LNCAP (cell line): ENCODE data around the gene TTLL7.
A peak's percentile ranks its signal among the peaks of the same experiment; 100 is the strongest.

Source experiments
- TF ChIP-seq, protein P1 (sequence below): fragments of 450-650 bp; IDR thresholded peaks from 2 replicates; pipeline ENCODE4 v1.5.1; 2017; ENCODE audit warnings: mild to moderate bottlenecking

The TTLL7 gene

DNA sequence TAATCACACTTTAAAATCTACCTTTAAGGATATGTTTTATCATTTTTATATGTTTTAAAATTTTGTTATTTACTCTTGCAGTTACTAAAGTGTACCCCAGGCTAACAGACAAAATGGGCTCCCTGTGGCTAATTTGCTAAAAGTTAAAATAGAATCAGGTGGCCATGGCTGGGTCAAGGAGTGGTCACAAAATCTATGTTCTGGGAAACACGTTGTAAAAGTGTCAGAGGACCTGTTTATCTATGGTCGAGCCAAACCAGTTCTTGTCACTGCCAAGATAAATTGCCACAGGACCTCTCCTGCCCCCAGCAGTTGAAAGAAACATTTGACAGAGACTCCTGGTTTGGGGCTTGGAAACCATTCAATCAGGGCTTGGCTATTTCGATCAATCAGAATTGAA, 21.2 kb upstream of the TTLL7 start:
- TF ChIP-seq, protein P1, sequence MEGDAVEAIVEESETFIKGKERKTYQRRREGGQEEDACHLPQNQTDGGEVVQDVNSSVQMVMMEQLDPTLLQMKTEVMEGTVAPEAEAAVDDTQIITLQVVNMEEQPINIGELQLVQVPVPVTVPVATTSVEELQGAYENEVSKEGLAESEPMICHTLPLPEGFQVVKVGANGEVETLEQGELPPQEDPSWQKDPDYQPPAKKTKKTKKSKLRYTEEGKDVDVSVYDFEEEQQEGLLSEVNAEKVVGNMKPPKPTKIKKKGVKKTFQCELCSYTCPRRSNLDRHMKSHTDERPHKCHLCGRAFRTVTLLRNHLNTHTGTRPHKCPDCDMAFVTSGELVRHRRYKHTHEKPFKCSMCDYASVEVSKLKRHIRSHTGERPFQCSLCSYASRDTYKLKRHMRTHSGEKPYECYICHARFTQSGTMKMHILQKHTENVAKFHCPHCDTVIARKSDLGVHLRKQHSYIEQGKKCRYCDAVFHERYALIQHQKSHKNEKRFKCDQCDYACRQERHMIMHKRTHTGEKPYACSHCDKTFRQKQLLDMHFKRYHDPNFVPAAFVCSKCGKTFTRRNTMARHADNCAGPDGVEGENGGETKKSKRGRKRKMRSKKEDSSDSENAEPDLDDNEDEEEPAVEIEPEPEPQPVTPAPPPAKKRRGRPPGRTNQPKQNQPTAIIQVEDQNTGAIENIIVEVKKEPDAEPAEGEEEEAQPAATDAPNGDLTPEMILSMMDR, result peak; percentile 36; the same call in 1 of the 2 replicates

DNA sequence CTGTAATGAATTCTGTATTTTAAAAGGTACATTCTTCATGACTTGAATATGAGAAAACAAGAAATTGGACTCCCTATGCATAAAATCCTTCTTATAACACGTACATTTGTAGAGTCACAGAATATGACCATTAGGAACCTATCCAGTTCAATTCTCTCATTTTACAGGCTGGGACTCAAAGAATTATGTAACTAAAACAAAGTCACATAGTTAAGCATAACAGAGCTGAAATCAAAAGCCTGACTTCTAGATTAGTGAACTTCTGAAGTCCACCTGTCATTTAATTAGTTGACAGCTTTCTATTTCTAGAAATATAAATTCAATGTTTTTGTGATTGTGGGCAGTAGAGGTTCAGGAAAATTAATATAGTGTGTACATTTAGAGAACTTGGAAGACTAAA, 20.3 kb upstream of the TTLL7 start:
- TF ChIP-seq, protein P1, result no peak

DNA sequence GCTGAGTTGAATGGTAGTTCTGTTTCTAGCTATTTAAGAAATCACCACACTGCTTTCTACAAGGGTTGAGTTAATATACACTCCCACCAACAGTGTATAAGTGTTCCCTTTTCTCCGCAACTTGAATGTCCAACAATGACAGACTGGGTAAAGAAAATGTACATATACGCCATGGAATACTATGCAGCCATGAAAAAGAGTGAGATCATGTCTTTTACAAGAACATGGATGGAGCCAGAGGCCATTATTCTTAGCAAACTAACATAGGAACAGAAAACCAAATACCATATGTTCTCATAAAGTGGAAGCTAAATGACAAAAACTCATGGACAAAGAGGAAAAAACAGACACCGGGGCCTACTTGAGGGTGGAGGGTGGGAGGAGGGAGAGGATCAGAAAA, 14.8 kb upstream of the TTLL7 start:
- TF ChIP-seq, protein P1, result no peak

DNA sequence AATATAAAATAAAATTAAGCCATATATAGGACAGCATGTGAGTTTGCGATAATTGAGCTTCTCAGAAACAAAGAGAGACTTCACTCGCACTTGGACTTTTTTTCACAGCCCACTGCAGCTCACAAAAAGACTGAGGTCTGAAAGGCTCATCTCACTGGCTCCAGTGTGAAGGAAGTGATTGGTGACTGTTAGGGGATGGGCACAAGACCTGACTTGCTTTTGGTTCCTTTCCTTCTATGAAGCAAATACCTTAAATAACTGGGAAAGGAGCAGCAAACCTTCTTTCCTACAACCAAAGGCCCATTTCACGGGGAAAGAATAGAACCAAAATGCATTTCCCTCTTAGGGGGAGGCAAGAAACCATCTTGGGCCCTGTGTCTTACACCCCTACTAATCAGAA, 13.1 kb upstream of the TTLL7 start:
- TF ChIP-seq, protein P1, result no peak

DNA sequence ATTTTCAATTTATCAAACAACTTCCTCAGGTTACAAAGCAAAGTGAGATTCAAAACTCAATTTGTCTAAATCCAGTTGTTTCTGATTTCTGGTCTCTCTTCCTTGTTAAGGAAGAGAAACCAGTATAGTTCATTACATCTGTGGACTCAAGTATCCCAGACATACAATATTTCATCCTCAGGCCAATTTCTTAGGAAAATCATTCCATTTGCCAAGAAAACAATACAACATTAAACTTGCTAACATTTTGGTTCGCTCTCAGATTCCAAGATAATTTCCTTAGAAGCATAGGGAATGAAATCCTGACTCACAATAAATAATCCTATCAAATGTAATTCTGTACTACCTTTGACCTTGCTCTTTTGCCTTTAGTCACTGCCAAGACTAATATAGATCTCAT, 11.2 kb upstream of the TTLL7 start:
- TF ChIP-seq, protein P1, result no peak

DNA sequence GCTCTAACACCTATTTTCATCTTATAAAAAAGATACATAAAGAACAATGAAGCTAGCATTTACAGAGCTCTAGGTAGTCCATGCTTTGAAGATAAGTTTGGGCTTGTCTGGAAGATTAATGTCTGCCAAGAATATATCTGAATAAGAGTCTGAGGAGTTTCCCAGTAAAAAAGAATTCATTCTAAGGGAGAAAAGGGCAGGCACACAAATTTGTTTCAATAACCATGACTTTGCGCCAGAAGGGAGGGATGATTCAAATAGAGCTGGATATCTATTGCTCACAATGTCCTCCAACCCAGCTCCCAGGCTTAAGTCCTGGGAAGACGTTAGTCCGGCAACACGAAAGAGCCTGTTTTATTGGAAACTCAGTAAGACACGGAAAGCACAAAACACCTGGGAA, 9.7 kb upstream of the TTLL7 start:
- TF ChIP-seq, protein P1, result no peak

DNA sequence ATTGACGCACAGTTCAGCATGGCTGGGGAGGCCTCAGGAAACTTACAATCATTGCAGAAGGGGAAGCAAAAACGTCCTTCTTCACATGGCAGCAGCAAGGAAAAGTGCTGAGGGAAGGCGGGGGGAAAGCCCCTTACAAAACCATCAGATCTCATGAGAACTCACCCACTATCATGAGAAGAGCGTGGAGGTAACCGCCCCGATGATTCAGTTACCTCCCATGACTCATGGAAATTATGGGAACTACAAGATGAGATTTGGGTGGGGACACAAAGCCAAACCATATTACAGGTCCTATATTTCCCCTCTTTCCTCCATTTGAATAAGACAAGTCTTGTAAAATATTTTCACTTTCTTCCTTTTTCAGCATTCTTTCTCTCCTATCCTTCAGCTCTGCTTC, 7.7 kb upstream of the TTLL7 start:
- TF ChIP-seq, protein P1, result no peak

DNA sequence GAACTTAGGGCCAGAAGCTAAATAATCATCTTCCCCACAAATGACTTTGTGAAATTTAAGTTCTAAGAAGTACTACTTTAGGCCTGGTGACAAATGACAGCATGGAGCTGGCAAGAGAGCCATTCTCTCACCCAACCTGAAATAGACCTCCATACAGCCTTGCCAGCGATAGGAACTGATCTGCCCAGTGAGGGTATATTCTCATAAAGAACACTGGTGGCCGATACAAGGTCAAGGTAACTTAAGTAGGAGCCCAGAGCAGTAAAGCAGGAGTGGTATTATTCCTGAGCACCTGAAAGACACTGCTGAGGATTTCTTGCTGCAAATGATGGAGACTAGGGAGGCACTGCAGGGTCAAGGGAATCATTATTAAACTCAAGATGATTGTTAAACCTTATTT, 2.6 kb upstream of the TTLL7 start:
- TF ChIP-seq, protein P1, result no peak
